ENCODE data around the gene LRG1. TPM values are rescaled to one million over a fixed set of nuclear protein-coding genes. Genes with fewer than 3 reads are reported as not detected.

LRG1 gene
- total RNA-seq, 1 donor from 2014 or later, result 2.9 TPM

- intact Hi-C loops (cut with DNase I), result no loop called here
- no peak for ATAC-seq
- peak; percentile 57 for DNase-seq (ENCODE audit: low spot score)
These were observed 36.6 kb downstream of the LRG1 start for GRCh38 chr19:4503132-4503824.

GRCh38 chr19:4502282-4503131 lies 37.3 kb downstream of the LRG1 start:
- intact Hi-C loops (cut with DNase I), result no loop called here
- DNase-seq (ENCODE audit: low spot score) (no peak), ATAC-seq (no peak)

- intact Hi-C loops (cut with DNase I), result no loop called here
- DNase-seq (ENCODE audit: low spot score) (peak; percentile 51), ATAC-seq (no peak)
These were observed 38.1 kb downstream of the LRG1 start for GRCh38 chr19:4501691-4502090.

- intact Hi-C loops (cut with DNase I), result no loop called here
- DNase-seq (ENCODE audit: low spot score) (peak; percentile 55), ATAC-seq (no peak)
These were observed 38.8 kb downstream of the LRG1 start for GRCh38 chr19:4500841-4501591.

GRCh38 chr19:4499855-4500254 lies 40.0 kb downstream of the LRG1 start:
- ATAC-seq (no peak), DNase-seq (ENCODE audit: low spot score) (no peak)
- intact Hi-C loops (cut with DNase I), result no loop called here

GRCh38 chr19:4499318-4499717 lies 40.5 kb downstream of the LRG1 start:
- DNase-seq (ENCODE audit: low spot score) (no peak), ATAC-seq (no peak)
- intact Hi-C loops (cut with DNase I), result no loop called here

GRCh38 chr19:4498694-4499093 lies 41.1 kb downstream of the LRG1 start:
- intact Hi-C loops (cut with DNase I), result no loop called here
- no peak for ATAC-seq
- no peak for DNase-seq (ENCODE audit: low spot score)

GRCh38 chr19:4497770-4498389 lies 42.0 kb downstream of the LRG1 start:
- ATAC-seq, result no peak
- no peak for DNase-seq (ENCODE audit: low spot score)
- intact Hi-C loops (cut with DNase I), result no loop called here

- DNase-seq (ENCODE audit: low spot score), result no peak
- intact Hi-C loops (cut with DNase I), result no loop called here
These were observed 43.5 kb downstream of the LRG1 start for GRCh38 chr19:4496304-4496703.

DNA sequence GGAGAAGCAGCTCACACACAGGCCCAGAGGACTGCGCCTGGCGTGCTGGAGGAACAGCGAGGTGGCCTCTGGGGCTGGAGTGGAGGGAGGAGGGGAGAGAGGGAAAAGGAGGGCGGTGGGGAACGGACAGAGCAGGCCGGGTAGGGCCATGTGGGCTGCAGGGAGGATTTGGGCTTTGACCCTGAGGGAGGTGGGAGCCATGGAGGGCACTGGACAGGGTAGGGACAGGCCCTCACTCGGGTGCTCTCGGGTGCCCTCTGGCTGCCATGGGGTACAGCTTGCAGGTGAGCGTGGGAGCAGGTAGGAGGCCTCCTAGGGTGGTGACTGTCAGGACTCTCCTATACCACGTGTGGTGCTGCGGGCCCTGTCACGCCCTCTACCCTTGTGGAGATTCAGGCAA lies 44.4 kb downstream of the LRG1 start:
- intact Hi-C loops (cut with DNase I), result no loop called here
- ATAC-seq (peak; percentile 12), DNase-seq (ENCODE audit: low spot score) (no peak)

More at GRCh38 chr19:4496304-4496703, 43.5 kb downstream of the LRG1 start:
- no peak for ATAC-seq

- intact Hi-C loops (cut with DNase I), result no loop called here
- ATAC-seq, result no peak
- DNase-seq (ENCODE audit: low spot score), result no peak
These were observed 45.2 kb downstream of the LRG1 start for GRCh38 chr19:4494691-4495064.

- ATAC-seq (no peak), DNase-seq (ENCODE audit: low spot score) (peak; percentile 54)
- intact Hi-C loops (cut with DNase I), result no loop called here
These were observed 45.7 kb downstream of the LRG1 start for GRCh38 chr19:4493929-4494690.

DNA sequence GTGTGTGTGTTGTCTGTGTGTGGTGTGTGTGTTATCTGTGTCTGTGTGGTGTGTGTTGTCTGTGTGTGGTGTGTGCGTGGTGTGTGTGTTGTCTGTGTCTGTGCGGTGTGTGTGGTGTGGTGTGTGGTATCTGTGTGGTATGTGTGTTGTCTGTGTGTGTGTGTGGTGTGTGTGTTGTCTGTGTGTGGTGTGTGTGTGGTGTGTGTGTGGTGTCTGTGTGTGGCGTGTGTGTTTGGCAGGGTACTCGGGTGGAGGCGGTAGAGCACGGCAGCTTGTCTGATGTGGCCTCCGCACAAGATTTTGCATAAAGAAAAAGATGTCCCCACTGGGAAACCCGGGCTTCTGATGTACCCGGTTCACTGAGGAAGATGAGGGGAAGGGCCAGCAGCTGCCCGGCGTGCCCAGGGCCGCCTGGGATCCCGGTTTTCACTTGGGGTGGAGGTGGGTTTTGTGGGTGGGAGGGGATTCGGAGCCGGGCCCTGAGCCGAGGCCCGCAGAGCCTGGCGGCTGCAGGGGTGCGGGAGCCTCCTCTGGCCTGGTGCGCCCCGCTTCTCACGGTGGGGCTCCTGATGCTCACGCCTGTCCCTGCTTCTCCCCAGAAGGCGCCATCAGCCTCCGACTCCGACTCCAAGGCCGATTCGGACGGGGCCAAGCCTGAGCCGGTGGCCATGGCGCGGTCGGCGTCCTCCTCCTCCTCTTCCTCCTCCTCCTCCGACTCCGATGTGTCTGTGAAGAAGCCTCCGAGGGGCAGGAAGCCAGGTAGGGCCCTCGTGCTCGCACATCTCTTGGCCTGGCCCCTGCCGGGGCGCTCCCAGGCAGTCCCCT lies 46.5 kb downstream of the LRG1 start:
- ATAC-seq (no peak), DNase-seq (ENCODE audit: low spot score) (peak; percentile 54)
- intact Hi-C loops (cut with DNase I), result no loop called here

DNA sequence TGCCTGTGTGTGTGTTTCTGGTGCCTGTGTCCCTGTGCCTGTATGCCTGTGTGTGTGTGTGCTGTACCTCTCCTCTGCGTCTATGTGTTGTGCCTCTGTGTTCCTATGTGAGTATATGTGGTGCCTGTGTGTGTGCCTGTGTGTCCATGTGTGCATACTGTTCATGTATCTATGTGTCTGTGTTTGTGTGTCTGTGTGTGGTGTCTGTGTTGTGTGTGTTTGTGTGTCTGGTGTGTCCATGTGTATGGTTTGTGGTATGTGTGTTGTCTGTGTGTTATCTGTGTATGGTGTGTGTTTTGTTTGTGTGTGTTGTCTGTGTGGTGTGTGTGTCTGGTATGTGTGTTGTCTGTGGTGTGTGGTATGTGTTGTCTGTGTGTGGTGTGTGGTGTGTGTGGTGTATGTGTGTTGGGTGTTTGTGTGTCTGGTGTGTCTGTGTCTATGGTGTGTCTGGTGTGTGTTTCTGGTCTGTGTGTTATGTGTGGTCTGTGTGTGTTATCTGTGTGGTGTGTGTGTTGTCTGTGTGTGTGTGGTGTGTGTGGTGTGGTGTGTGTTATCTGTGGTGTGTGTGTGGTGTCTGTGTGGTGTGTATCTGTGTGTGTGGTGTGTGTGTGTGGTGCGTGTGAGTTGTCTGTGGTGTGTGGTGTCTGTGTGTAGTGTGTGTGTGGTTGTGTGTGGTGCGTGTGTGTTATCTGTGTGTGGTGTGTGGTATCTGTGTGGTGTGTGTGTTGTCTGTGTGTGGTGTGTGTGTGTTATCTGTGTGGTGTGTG lies 47.3 kb downstream of the LRG1 start:
- intact Hi-C loops (cut with DNase I), result no loop called here
- DNase-seq (ENCODE audit: low spot score), result no peak
- ATAC-seq, result no peak

GRCh38 chr19:4491446-4491845 lies 48.4 kb downstream of the LRG1 start:
- no peak for DNase-seq (ENCODE audit: low spot score)
- ATAC-seq, result no peak
- intact Hi-C loops (cut with DNase I), result no loop called here

DNA sequence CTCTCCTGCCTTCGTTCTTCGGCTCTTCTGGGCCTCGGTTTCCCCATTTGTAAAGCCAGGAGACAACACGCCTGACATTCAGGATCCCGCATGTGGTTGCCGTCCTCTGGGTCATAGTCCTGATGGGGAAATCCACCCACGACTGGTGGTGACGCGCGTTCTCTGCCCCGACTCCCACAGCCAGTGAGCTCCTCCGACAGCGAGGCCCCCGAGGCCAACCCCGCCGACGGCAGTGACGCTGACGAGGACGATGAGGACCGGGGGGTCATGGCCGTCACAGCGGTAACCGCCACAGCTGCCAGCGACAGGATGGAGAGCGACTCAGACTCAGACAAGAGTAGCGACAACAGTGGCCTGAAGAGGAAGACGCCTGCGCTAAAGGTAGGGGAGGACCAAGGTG lies 51.3 kb downstream of the LRG1 start:
- DNase-seq (ENCODE audit: low spot score) (no peak), ATAC-seq (no peak)
- intact Hi-C loops (cut with DNase I), result no loop called here

- ATAC-seq, result no peak
- no peak for DNase-seq (ENCODE audit: low spot score)
- intact Hi-C loops (cut with DNase I), result no loop called here
These were observed 52.3 kb downstream of the LRG1 start for GRCh38 chr19:4487572-4487971.

Measured in sciatic nerve (tissue), 2 donors.